DMS79 treated with DMSO at 0.1 percent for 48 hours (cell line): ENCODE measurements around the gene TMC3.
"Not testable (repeated sequence)": the region's sequence is repeated elsewhere in the genome, so short reads cannot be mapped to it uniquely, and the experiment has no call there.

ENCODE experiments used
- DNase-seq: peaks from one replicate; lab custom pipeline; 2025; lab: John Stamatoyannopoulos, UW

TMC3 gene

GRCh38 chr15:81384891-81385720, 11.1 kb upstream of the TMC3 start:
- no peak for DNase-seq

GRCh38 chr15:81381720-81382119, 7.7 kb upstream of the TMC3 start:
- DNase-seq, result no peak

DNA sequence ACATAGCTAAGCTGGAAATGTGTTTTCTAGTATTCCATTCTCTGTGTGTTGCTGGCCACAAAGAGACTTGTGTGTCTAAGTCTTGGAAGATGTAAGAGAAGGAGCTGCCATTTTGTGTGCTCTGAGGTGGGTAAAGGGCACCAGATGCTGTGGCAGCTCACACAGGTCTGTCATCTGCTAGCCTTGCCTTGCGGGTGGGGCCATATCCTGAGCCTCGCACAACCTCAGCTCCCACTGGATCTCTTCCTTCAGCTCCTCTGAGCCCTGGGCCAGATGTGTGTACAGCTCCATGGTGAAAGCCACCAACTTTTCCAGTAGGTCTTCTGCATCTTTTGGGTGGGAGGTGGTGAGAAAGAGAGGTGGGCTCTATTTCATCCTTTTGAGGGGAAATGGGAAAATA, 6.7 kb upstream of the TMC3 start:
- no peak for DNase-seq

GRCh38 chr15:81380203-81380602, 6.2 kb upstream of the TMC3 start:
- no peak for DNase-seq

DNA sequence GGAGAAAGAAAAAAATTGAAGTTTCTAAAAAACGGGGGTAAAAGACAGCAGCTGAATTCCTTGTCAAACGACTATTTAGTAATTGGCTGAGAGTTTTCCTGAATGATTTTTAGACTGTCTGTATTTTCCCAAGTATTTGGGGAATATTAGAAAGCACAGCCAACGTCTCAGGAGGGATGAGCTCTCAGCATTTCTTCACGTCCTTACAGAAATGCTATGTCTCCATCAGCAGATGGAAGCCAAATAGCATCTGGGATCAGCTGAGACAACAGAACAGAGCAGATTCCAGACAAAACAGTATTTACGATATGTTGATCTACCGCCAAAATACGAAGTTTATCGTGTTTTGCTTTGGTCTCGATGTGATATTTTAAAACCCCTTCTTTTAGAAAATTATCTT, 5.3 kb upstream of the TMC3 start:
- DNase-seq, result no peak

DNA sequence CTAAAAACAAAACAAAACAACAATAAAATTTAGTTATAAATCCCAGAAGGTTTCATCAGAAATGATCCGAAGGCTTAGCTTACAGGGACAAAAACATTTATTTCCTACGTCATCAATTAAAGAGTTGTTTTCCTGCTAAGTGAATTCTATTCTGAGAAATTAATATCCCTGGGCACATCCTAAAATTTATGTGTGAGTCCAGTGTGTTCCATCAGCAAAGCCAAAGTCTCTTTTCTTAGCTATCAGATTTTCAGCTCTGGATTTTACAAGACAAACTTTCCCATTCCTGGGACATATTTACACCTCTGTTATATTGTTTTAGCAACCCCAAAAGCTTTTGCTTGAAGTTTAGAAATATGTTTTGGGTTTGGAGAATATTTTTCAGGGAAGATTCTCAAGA, 4.4 kb upstream of the TMC3 start:
- no peak for DNase-seq

GRCh38 chr15:81377871-81378270, 3.9 kb upstream of the TMC3 start:
- DNase-seq, result no peak

- no peak for DNase-seq
Observed at GRCh38 chr15:81376231-81376630, 2.2 kb upstream of the TMC3 start.

DNA sequence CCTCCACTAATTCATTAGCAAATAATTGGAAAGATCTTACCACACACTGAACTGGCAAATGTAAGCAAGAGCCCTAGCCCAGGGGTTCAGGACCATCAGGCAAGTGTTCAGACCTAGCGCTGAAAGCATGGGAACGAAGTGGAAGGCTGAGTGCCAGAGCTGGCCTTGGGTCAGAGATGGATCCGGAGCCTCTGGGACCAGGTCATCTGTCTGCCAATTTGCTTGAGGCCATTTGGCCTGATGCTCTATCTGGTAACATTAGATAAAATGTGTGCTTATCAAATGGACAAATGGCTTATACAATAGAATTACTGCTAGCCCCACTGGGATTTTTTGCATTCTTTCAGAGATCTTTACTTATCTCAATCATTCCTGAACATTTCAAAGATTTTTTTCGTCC, 1.4 kb upstream of the TMC3 start:
- DNase-seq, result no peak

- no peak for DNase-seq
Observed at GRCh38 chr15:81373176-81373575, 837 bp downstream of the TMC3 start.

DNA sequence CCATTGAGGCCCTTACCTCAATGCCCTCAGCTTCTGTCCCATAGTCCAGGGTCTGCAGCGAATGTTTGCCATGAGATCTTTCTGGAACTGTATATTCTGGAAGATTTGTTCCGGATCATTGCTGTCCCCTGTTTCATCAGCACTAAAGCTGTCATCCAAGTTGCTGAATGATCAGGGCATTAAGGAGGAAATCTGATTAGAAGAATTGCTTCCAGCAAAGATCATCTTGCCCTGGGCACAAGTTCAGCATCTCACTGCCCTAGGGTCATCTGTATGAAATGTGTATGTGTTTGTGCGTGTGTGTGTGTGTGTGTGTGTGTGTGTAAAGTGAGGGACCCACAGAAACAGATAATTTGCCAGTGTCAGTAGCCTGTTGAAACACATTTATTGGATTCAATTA, 1.4 kb downstream of the TMC3 start:
- no peak for DNase-seq

DNA sequence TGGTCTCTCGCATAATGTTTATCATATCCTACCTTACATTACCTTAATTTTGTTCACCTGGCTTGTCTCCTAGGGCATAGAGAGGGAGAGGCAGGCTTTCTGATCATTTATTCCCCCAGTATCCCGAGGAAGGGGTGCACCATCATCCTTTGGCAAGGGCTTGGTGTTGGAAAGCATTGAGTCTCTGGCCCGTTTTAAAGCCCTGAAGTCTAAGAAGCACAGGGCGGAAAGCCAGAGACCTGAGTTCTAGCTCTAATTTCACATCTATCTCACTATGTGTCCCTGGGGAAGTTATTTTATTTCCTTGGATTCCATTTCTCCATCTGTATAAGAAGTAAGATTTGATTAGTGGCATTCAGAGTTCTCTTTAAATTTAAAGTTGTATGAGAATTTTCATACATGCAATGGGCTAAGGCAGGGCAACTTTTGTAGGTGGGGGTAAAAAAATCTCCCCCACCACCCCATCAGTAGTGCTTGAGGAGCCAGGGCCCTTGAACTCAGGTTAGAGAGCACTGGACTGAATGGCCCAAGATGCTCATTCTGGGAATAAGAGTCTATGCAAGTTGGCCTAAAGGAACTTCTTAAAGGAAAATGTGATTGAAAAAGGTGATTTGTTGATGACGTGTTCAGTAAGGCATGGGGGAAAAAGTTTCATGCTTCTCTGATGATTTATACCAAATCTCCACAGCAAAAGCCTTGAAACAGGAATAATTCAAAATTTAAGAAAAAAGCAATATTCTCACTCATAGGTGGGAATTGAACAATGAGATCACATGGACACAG, 10.1 kb downstream of the TMC3 start:
- no peak for DNase-seq

DNA sequence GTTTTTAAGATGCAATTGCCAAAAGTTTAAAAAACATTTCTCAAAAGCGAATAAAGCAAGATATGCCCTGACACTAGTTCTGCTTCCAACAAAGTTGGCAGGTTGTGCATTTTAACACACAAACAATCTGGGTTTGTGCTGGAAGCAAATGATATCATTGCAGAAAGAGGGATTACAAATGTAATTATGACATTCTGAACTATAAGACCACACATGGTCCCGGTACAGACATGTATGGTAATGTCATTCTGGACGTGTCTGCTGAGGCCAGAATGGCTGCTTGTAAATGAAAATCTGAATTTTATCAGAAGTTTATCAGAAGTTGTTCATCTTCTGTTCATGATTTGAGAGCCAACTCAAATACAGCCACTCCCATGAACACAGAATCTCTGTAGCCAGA, 10.7 kb downstream of the TMC3 start:
- DNase-seq, result no peak

GRCh38 chr15:81362790-81363189, 11.2 kb downstream of the TMC3 start:
- no peak for DNase-seq

DNA sequence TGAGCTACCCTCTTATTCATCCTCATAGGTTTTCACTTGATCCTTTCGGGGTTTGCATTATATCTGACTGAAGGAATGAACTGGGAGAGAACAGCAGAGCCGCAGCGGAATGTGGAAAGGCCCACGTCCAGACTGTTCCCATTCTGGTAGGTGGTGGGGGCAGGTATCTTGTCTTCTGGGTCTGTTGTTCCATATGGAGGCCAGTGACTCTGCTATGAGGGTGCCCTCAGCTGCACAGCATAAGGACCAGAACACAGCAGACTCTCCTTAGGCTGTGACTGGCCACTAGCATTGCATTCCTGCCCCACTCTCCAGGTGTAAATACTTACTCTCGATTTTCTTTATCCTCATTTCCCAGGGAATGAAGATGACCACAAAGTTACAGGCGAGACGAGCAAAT, 12.1 kb downstream of the TMC3 start:
- DNase-seq, result no peak

DNA sequence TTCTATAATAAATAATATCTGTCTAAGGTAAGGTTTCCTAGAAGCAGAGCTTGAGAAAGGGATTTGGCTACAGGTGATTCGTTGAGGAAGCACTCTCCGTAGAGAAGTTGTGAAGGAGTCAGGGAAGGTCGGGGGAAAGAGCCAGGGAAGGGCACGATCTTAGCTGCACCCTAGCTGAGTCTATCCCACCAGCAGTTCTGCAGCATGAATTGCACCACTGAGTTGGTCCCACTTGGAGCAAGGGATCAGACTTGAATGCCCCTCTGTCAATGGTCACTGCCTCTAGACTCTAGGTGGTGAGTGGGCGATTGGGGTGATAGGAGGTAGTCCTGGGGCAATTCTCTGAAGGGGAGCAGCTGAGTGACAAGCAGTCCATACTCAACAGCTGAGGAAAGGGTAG, 13.5 kb downstream of the TMC3 start:
- DNase-seq, result no peak

DNA sequence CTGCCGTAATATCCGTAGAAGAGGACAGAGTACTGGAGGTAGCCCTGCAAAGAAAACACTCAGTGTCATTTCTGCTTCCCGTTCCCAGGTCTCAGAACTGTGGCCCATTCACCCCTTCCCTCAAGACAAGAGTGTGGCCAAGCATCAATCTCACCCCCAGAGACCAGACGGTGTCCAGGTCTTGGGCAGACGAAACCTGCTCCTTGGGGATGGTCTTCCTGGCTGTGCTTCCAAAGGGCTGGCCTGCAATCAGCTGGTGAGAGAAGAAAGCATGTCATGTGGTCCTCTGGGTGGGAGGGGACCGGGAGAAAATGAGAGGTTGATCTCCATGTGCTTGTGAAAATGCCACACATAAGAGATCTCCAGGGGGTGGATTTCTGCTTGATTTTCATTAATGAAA, 15.8 kb downstream of the TMC3 start:
- no peak for DNase-seq

- DNase-seq, result no peak
Observed at GRCh38 chr15:81357180-81357686, 16.8 kb downstream of the TMC3 start.

DNA sequence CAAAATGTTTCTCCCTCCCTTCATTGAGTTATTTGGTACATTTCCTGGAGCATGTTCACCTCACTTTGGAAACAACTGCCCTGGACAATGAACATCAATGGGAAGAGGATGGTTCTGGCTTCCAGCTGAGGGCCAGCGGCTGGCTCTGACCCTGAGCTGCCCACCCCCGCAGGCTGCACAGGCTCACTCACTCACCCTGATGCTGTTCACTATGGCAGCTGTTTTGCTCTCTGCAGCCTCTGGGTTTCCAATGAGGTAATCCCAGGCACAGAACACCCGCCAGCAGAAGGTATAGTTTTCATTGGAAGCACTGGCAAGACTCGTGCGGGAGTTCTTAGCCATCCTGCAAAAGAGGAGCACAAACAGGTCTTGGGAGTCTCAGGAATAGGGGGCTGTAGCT, 17.8 kb downstream of the TMC3 start:
- DNase-seq, result no peak

- no peak for DNase-seq
Observed at GRCh38 chr15:81351651-81352050, 22.4 kb downstream of the TMC3 start.

- DNase-seq, result no peak
Observed at GRCh38 chr15:81349271-81349670, 24.7 kb downstream of the TMC3 start.

DNA sequence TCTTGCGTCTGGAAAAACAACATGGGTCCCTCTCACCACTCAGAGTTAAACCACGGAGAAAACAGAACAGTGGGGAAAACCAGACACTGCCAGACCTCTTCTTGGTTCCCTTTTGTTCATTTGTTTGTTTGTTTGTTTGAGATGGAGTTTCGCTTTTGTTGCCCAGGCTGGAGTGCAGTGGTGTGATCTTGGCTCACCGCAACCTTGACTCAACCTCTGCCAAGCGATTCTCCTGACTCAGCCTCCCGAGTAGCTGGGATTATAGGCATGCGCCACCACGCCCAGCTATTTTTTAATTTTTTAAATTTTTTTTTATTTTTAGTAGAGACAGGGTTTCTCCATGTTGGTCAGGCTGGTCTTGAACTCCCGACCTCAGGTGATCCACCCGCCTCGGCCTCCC, 25.3 kb downstream of the TMC3 start:
- DNase-seq, result not testable (repeated sequence)

DNA sequence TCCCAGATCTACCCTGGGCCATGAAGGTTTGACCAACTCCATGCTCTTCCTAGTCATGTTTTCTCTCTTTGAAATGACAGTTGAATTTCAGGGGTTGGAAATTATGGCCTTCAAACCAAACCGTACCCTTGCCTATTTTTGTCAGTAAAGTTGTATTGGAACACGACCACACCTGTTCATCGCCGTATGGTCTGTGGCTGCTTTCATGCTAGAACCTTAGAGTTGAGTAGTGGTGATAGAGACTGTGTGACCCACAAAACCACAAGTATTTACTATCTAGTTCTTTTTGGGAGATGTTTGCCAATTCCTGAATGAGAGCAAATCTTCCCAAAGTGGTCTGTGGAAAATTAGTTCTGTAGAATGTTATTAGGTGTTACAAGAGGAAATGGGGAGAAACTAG, 26.1 kb downstream of the TMC3 start:
- no peak for DNase-seq
